Measurements from ENCODE around the gene TCERG1L.

TCERG1L gene

GRCh38 chr10:131061216-131061615 is 250.3 kb downstream of the TCERG1L start:
- Histone ChIP-seq H3K36me3 (ENCODE audit: insufficient read depth, low read length) (no peaks in the 10 kb centered on the region), H3K9ac (ENCODE audit: low read depth, low read length, poor library complexity, severe bottlenecking) (no peak overlapping the region), H3K4me1 (ENCODE audit: insufficient read depth, low read length, poor library complexity, severe bottlenecking) (no peaks in the 10 kb centered on the region), H2AFZ (ENCODE audit: low read length) (no peak overlapping the region), H3K4me3 (ENCODE audit: low read length, poor library complexity, severe bottlenecking) (no peak overlapping the region), H3K79me2 (ENCODE audit: insufficient read depth, low read length) (no peaks in the 10 kb centered on the region), H3K27me3 (ENCODE audit: insufficient read depth, low read length, poor library complexity, severe bottlenecking) (no peaks in the 10 kb centered on the region), H3K9me3 (ENCODE audit: insufficient read depth, low read depth, low read length) (peaks cover 9% of the 10 kb centered on the region; the same call in 1 of the 2 replicates), H3K9me2 (replicated peaks; ENCODE audit: low read depth, low read length) (no peaks in the 10 kb centered on the region), H4K20me1 (ENCODE audit: insufficient read depth, low read length, poor library complexity, severe bottlenecking) (no peaks in the 10 kb centered on the region), H3F3A (ENCODE audit: low read depth) (no peaks in the 10 kb centered on the region), H3K4me2 (ENCODE audit: low read depth, low read length, poor library complexity, severe bottlenecking) (no peak overlapping the region)
- TF ChIP-seq CTCF (conservative IDR thresholded peaks at IDR 0.05; ENCODE audit: low read length) = no peak
- TF ChIP-seq EZH2phosphoT487 (IDR thresholded peaks at IDR 0.05; ENCODE audit: borderline replicate concordance) = no peak

- H3K36me3 ChIP-seq (ENCODE audit: insufficient read depth, low read length) = no peaks in the 10 kb centered on the region
- TF ChIP-seq CTCF (conservative IDR thresholded peaks at IDR 0.05; ENCODE audit: low read length) (no peak), EZH2phosphoT487 (IDR thresholded peaks at IDR 0.05; ENCODE audit: borderline replicate concordance) (no peak)
- no peaks in the 10 kb centered on the region for H3F3A ChIP-seq (ENCODE audit: low read depth)
- H3K27me3 ChIP-seq (ENCODE audit: insufficient read depth, low read length, poor library complexity, severe bottlenecking) = no peaks in the 10 kb centered on the region
- H3K4me1 ChIP-seq (ENCODE audit: insufficient read depth, low read length, poor library complexity, severe bottlenecking) = no peaks in the 10 kb centered on the region
- H4K20me1 ChIP-seq (ENCODE audit: insufficient read depth, low read length, poor library complexity, severe bottlenecking) = no peaks in the 10 kb centered on the region
- no peak overlapping the region for H2AFZ ChIP-seq (ENCODE audit: low read length)
- H3K79me2 ChIP-seq (ENCODE audit: insufficient read depth, low read length) = no peaks in the 10 kb centered on the region
- peaks cover 9% of the 10 kb centered on the region; the same call in 1 of the 2 replicates for H3K9me3 ChIP-seq (ENCODE audit: insufficient read depth, low read depth, low read length)
- H3K4me2 ChIP-seq (ENCODE audit: low read depth, low read length, poor library complexity, severe bottlenecking) = no peak overlapping the region
- H3K4me3 ChIP-seq (ENCODE audit: low read length, poor library complexity, severe bottlenecking) = no peak overlapping the region
- no peak overlapping the region for H3K9ac ChIP-seq (ENCODE audit: low read depth, low read length, poor library complexity, severe bottlenecking)
- H3K9me2 ChIP-seq (replicated peaks; ENCODE audit: low read depth, low read length) = no peaks in the 10 kb centered on the region
Observed at GRCh38 chr10:131059881-131060280, 251.6 kb downstream of the TCERG1L start.

DNA sequence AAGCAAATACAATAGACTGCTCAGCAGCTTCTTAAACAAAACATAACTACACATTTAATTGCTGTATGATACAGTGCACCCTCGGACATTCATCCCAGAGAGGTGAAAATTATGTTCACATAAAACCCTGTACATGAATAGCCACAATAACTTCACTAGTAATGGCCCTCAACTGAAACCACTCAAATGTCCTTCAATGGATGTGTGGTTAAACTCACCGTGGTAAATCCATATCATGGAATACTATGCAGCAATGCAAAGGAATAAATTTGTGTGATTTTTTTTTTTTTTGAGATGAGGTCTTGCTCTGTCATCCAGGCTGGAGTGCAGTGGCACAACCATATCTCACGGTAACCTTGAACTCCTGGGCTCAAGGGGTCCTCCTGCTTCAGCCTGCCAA is 252.7 kb downstream of the TCERG1L start:
- Histone ChIP-seq H3F3A (ENCODE audit: low read depth) (no peaks in the 10 kb centered on the region), H3K4me2 (ENCODE audit: low read depth, low read length, poor library complexity, severe bottlenecking) (no peak overlapping the region), H3K9me3 (ENCODE audit: insufficient read depth, low read depth, low read length) (peaks cover 9% of the 10 kb centered on the region; the same call in 1 of the 2 replicates), H4K20me1 (ENCODE audit: insufficient read depth, low read length, poor library complexity, severe bottlenecking) (no peaks in the 10 kb centered on the region), H3K9ac (ENCODE audit: low read depth, low read length, poor library complexity, severe bottlenecking) (no peak overlapping the region), H2AFZ (ENCODE audit: low read length) (no peak overlapping the region), H3K9me2 (replicated peaks; ENCODE audit: low read depth, low read length) (no peaks in the 10 kb centered on the region), H3K79me2 (ENCODE audit: insufficient read depth, low read length) (no peaks in the 10 kb centered on the region), H3K36me3 (ENCODE audit: insufficient read depth, low read length) (no peaks in the 10 kb centered on the region), H3K27me3 (ENCODE audit: insufficient read depth, low read length, poor library complexity, severe bottlenecking) (no peaks in the 10 kb centered on the region), H3K4me3 (ENCODE audit: low read length, poor library complexity, severe bottlenecking) (no peak overlapping the region), H3K4me1 (ENCODE audit: insufficient read depth, low read length, poor library complexity, severe bottlenecking) (no peaks in the 10 kb centered on the region)
- no peak for TF ChIP-seq EZH2phosphoT487 (IDR thresholded peaks at IDR 0.05; ENCODE audit: borderline replicate concordance)
- no peak for TF ChIP-seq CTCF (conservative IDR thresholded peaks at IDR 0.05; ENCODE audit: low read length)
